Fibroblast of lung (primary cell): ENCODE results near the gene UROC1.

ENCODE experiments used
- EZH2 ChIP-seq: IDR thresholded peaks from 2 replicates; pipeline ENCODE4 v1.5.1; 2012; ENCODE audit warnings: low read length, control low read depth, mild to moderate bottlenecking; ENCODE audit errors: missing control alignments
- TF ChIP-seq, protein P1 (sequence below), 2 donors: IDR thresholded peaks in 1 of 2; conservative IDR thresholded peaks in 1 of 2; 1 replicate in 1 of 2; 2 replicates in 1 of 2; pipeline ENCODE4 v1.5.1; 2011 to 2012; ENCODE audit warnings: low read length in 2 of 2, control low read depth in 1 of 2, inconsistent platforms in 1 of 2, low read depth in 1 of 2, mild to moderate bottlenecking in 1 of 2

DNA sequence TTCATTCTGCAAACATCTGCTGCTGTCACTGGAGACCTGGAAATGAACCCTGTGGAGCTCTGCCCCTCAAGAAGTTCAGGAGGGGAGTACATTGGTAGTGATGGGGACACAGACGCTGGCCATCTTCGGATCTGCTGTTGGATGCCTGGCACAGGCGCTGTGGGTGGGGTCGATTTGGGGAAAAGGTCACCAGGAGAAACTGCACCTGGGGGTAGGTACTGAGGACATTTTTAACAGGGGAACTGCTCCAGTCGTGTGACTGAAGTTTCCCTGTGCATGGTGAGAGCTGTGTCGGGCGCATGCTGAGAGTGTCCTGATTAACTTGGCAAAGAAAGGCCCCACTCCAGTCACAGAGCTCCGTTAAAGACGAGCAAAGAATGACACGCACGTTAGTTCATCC is 3.4 kb downstream of the UROC1 start:
- TF ChIP-seq, protein P1, sequence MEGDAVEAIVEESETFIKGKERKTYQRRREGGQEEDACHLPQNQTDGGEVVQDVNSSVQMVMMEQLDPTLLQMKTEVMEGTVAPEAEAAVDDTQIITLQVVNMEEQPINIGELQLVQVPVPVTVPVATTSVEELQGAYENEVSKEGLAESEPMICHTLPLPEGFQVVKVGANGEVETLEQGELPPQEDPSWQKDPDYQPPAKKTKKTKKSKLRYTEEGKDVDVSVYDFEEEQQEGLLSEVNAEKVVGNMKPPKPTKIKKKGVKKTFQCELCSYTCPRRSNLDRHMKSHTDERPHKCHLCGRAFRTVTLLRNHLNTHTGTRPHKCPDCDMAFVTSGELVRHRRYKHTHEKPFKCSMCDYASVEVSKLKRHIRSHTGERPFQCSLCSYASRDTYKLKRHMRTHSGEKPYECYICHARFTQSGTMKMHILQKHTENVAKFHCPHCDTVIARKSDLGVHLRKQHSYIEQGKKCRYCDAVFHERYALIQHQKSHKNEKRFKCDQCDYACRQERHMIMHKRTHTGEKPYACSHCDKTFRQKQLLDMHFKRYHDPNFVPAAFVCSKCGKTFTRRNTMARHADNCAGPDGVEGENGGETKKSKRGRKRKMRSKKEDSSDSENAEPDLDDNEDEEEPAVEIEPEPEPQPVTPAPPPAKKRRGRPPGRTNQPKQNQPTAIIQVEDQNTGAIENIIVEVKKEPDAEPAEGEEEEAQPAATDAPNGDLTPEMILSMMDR (conservative IDR thresholded peaks at IDR 0.05 in 1 of 2, IDR thresholded peaks at IDR 0.05 in 1 of 2; ENCODE audit: low read depth in 1 of 2, low read length in 2 of 2): no peak
- TF ChIP-seq EZH2: no peak
